H1 (cell line): ENCODE measurements around the gene NDUFAF8.

ENCODE experiments used
- ATF2 ChIP-seq: IDR thresholded peaks from 2 replicates; pipeline ENCODE4 v1.6.1; 2012; ENCODE audit warnings: low read length, inconsistent platforms
- CREB1 ChIP-seq: IDR thresholded peaks from 2 replicates; pipeline ENCODE4 v1.6.1; 2012; ENCODE audit warnings: inconsistent platforms
- CTCF ChIP-seq, 3 experiments: IDR thresholded peaks; 1 replicate in 2 of 3; 2 replicates in 1 of 3; pipeline versions ENCODE4 v1.5.1 to v1.6.1; 2011; ENCODE audit warnings: low read length in 3 of 3, mild to moderate bottlenecking in 3 of 3, inconsistent platforms in 2 of 3, low read depth in 1 of 3, moderate library complexity in 1 of 3; ENCODE audit not compliant: insufficient read depth in 1 of 3; ENCODE audit errors: control extremely low read depth in 1 of 3
- EGR1 ChIP-seq: IDR thresholded peaks from 2 replicates; pipeline ENCODE4 v1.6.1; 2011; ENCODE audit warnings: low read depth, low read length, borderline replicate concordance
- EZH2 ChIP-seq: fragments of 200-600 bp; sonication (generic); IDR thresholded peaks from 2 replicates; pipeline ENCODE4 v1.7.1; 2012; ENCODE audit warnings: low read depth, mild to moderate bottlenecking, moderate library complexity, low read length, inconsistent platforms; ENCODE audit not compliant: severe bottlenecking
- KDM1A ChIP-seq: fragments of 200-600, 300-600 bp; sonication (generic); IDR thresholded peaks from 2 replicates; pipeline ENCODE4 v1.7.1; 2016; ENCODE audit warnings: mild to moderate bottlenecking, low read length, borderline replicate concordance
- MAFK ChIP-seq: IDR thresholded peaks from 2 replicates; pipeline ENCODE4 v1.6.1; 2012; ENCODE audit warnings: low read depth, mild to moderate bottlenecking, improper control_type of control experiment, low read length
- POLR2A ChIP-seq, 2 experiments: IDR thresholded peaks; 1 replicate in 1 of 2; 2 replicates in 1 of 2; pipeline ENCODE4 v1.6.1; 2011; ENCODE audit warnings: low read depth in 2 of 2, low read length in 2 of 2, mild to moderate bottlenecking in 2 of 2; ENCODE audit errors: control extremely low read depth in 1 of 2
- POLR2AphosphoS5 ChIP-seq: IDR thresholded peaks from 2 replicates; pipeline ENCODE4 v1.6.1; 2011; ENCODE audit warnings: low read depth, low read length
- RAD21 ChIP-seq, 2 experiments: IDR thresholded peaks in 1 of 2; conservative IDR thresholded peaks in 1 of 2; 2 replicates each; pipeline ENCODE4 v1.6.1; 2011; ENCODE audit warnings: low read depth in 2 of 2, low read length in 2 of 2, improper control_type of control experiment in 1 of 2, inconsistent platforms in 1 of 2, mild to moderate bottlenecking in 1 of 2, moderate library complexity in 1 of 2
- RXRA ChIP-seq: IDR thresholded peaks from 2 replicates; pipeline ENCODE4 v1.6.1; 2011; ENCODE audit warnings: low read depth, mild to moderate bottlenecking, low read length, moderate library complexity; ENCODE audit not compliant: insufficient read depth
- TCF12 ChIP-seq: IDR thresholded peaks from 2 replicates; pipeline ENCODE4 v1.6.1; 2011; ENCODE audit warnings: low read depth, mild to moderate bottlenecking, low read length
- YY1 ChIP-seq: IDR thresholded peaks from 2 replicates; pipeline ENCODE4 v1.6.1; 2011; ENCODE audit warnings: low read depth, mild to moderate bottlenecking, low read length
- ZNF274 ChIP-seq: IDR thresholded peaks from 2 replicates; pipeline ENCODE4 v1.7.0; 2012; ENCODE audit warnings: low read length, borderline replicate concordance; ENCODE audit errors: extremely low read depth

GRCh38 chr17:81258292-81258691 is 19.2 kb downstream of the NDUFAF8 start:
- no peak for TF ChIP-seq KDM1A
- no peak for TF ChIP-seq ATF2
- peak in 1 of 2 experiments; percentile 11; a peak in 2 of 4 replicates for TF ChIP-seq RAD21 (IDR thresholded peaks at IDR 0.05 in 1 of 2, conservative IDR thresholded peaks at IDR 0.05 in 1 of 2; ENCODE audit: low read depth in 2 of 2, low read length in 2 of 2)
- no peak for TF ChIP-seq EGR1
- TF ChIP-seq CTCF (IDR thresholded peaks at IDR 0.05; ENCODE audit: control extremely low read depth in 1 of 3, insufficient read depth in 1 of 3, low read depth in 1 of 3, low read length in 3 of 3), result peak; percentile 42 to 59 (median 48)
- TF ChIP-seq POLR2A (IDR thresholded peaks at IDR 0.05; ENCODE audit: control extremely low read depth in 1 of 2, low read depth in 2 of 2, low read length in 2 of 2), result no peak
- no peak for TF ChIP-seq MAFK
- TF ChIP-seq EZH2, result no peak
- TF ChIP-seq YY1, result no peak
- no peak for TF ChIP-seq RXRA
- TF ChIP-seq CREB1, result no peak
- no peak for TF ChIP-seq TCF12
- TF ChIP-seq ZNF274, result no peak
- no peak for TF ChIP-seq POLR2AphosphoS5
